Activated naive CD4-positive, alpha-beta T cell treated with Interleukin-2 at 50 U/mL for 16 hours (primary cell): Measurements from ENCODE around the gene LIX1L.
A peak's percentile ranks its signal among the peaks of the same experiment; 100 is the strongest.

ENCODE experiments used
- DNase-seq: peaks from one replicate; pipeline ENCODE4 v3.0.0-alpha.2; 2020

The LIX1L gene

DNA sequence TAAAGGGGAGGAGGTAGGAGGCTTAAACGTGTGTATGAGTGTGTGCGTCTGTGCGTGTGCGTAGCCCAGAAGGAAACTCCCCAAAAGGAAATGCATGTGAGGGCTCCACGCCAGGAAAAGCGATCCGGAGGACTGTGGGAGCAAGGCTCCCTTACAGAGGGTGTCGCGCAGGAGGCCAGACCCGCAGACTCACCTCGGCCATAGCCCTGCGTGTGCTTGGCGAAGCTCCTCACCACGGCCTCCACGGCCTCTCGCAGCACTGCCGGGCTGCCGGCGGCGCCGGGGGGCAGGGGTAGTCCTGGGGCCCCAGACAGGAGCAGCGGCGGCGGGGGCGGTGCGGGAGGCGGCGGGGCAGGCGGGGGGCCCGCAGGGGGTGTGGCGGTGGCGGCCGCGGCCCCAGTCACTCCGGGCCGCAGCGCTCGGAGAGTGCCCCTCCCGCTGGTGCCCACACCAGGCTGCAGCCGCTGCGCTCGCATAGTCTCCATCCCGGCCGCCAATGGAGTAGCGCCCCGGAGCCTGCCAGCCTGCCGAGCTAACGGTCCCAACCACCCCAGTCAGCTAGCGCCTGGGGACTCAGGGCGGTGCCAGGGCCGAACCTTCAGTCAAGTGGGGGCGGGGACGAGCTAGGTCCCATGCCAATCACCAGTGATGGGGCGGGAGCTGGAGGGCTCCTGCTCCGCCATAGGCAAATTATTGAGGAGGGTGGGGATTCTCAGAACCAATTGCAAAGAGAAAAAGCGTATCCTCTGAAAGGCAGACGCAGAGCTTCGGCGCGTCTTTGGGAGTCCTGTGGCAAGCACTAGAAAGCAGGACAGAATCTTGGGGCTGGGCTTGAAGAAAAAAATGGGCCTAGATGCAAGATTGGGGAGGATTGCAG, at the start of gene LIX1L:
TSS of gene LIX1L (minus strand) at position 575 of the 877 bp plus-strand sequence. CDS start at position 485, 90 bp downstream.
- peak; percentile 95 for DNase-seq

DNA sequence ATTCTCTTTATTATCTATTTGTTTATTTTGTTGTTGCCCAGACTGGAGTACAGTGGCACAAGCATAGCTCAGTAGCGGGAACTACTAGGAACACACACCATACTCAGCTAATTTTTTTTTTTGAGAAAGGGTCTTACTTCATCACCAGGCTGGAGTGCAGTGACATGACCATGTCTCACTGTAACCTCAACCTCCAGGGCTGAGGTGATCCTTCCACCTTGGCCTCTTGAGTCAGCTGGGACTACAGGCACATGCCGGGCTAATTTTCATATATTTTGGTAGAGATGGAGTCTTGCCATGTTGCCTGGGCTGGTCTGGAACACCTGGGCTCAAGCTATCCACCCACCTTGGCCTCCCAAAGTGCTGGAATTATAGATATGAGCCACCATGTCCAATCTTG, 43.9 kb upstream of the LIX1L start:
- no peak for DNase-seq

- DNase-seq, result no peak
These were observed 41.7 kb upstream of the LIX1L start for GRCh38 chr1:145999321-146000024.

GRCh38 chr1:145997718-145998023, 39.9 kb upstream of the LIX1L start:
- no peak for DNase-seq

DNA sequence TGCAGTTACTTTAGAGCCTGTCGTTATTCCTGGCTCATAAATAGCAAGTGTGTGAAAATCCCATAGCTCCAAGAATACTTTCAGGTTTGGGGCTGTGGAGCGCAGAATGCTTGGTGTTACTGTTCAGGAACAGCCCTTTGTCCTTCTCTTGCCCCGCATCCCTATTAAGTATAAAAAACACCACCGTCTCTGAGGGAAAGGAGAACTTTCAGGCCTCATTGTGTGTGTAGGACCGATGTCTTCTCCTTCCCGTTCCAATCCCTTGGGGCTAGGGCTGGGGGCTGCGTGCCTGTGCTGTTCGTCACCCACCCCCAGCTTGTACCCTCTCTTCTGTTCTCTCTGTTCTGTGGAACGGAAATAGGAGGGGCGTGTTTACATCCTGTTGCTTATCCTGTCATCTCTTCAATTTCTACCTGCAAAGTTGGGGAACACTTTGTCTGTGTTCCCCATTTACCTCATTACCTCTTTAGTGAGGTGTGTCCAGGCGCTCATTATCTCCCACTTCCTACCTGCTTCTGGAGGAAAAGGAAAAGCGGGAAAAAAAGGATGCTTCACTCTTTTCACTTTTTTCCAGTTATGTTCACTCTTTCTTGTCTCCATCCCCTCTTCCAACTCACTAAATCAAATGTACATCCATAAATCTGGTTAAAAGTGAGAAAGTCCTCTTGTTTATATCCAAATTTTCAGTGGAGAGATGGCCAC, 39.4 kb upstream of the LIX1L start:
- DNase-seq, result peak; percentile 64

GRCh38 chr1:145996433-145997015, 38.7 kb upstream of the LIX1L start, which contains the start of gene TXNIP:
TSS of gene TXNIP (minus strand) at chr1:145996579. CDS start at chr1:145996266, 313 bp downstream.
- peak; percentile 94 for DNase-seq

GRCh38 chr1:145995964-145996432, 38.2 kb upstream of the LIX1L start:
- DNase-seq, result no peak

GRCh38 chr1:145995148-145995881, 37.5 kb upstream of the LIX1L start:
- DNase-seq, result no peak

DNA sequence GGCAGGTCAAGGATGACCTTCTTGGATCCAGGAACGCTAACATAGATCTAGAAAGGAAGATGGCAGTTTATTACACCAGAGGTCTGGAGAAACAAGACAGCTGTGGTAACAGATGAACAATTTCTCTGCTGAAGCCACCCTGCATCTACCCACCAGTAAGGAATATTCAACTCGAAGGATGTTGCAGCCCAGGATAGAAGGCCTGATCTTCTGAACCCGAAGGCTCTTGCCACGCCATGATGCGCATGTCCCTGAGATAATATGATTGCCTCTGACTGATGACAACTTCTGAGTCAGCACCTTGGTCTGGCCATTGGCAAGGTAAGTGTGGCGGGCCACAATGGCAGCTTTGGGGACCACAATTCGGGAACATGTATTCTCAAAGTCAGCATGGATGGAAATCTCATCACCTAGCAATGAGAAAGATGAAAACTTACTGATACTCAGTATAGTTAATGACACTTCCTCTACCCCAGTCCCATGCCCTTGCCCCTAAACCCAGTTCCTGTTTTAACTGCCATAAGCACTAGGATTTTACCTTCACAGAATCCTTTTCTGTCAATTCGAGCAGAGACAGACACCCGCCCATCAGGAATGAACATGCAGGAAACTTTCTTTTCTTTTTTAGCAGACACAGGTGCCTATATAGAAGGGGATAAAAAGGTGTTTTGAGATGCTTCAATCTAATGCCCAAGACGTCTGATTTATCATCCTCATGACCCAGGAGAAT, 36.7 kb upstream of the LIX1L start:
- DNase-seq, result peak; percentile 42

- no peak for DNase-seq
These were observed 36.0 kb upstream of the LIX1L start for GRCh38 chr1:145993618-145994390.

GRCh38 chr1:145992958-145993617, 35.3 kb upstream of the LIX1L start:
- DNase-seq, result no peak

GRCh38 chr1:145992502-145992936, 34.7 kb upstream of the LIX1L start:
- no peak for DNase-seq

DNA sequence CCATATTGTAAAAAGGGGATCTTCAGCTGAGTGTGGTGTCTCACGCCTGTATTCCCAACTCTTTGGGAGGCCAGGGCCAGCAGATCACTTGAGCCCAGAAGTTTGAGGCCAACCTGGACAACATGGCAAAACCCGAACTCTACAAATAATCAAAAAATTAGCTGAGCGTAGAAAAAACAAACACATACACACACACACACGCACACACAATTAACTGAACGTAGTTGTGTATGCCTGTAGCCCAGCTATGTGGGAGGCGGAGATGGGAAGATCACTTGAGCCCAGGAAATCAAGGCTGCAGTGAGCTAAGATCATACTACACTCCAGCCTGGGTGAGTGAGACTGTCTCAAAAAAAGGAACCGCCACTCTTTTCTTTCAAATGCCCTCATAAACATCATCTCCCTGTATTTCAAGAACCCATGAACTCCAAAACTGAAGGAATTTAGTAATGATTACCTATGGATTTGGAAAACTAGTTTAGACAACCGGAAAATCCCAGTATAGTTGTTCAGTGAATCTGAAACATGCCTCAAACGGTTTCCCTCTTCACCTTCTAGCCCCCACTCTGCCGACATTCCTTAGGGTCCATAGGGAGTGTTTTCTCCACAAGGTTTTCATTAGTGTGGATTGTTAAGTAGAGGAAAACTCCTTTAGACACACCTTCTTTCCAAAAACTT, 34.1 kb upstream of the LIX1L start:
- no peak for DNase-seq

- DNase-seq, result no peak
These were observed 32.5 kb upstream of the LIX1L start for GRCh38 chr1:145990249-145990855.

DNA sequence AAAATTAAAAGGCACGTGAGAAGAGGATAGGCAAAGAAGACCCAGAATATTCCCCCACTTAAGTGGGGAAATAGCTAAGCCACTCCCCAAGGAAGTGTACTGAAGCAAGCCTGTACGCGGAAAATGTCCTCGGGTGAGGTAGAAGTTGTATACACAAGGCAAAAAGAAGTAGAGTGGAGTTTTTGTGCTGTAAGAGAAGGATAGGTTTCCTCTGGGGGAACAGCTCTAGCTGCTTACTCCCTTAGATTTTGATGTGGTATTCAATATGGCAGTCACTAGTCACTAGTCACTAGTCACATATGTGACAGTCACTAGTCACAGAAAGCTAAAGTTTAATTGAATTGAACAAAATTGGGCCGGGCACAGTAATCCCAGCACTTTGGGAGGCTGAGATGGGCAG, 31.0 kb upstream of the LIX1L start:
- no peak for DNase-seq

GRCh38 chr1:145987926-145988325, 30.1 kb upstream of the LIX1L start:
- DNase-seq, result no peak

DNA sequence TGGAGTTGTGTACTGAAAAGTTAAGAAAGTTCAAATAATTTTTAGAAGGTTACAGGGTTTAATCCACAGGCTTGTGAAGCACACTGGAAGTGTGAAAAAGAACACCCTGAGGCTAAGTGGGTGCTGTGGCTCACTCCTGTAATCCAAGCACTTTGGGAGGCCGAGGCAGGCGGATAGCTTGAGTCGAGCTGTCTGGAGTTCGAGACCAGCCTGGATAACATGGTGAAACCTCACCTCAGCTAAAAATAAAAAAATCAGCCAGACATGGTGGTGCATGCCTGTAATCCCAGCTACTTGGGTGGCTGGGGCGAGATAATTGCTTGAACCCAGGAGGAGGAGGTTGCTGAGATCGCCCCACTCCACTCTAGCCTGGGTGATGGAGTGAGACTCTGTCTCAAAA, 28.7 kb upstream of the LIX1L start:
- DNase-seq, result no peak

- DNase-seq, result no peak
These were observed 28.0 kb upstream of the LIX1L start for GRCh38 chr1:145985502-145986439.
